OCI-LY3 (cell line): ENCODE results near the gene UBE2E2.

ENCODE experiments used
- H2AFZ ChIP-seq: fragments of 200-600, 300-600 bp; shearing (Covaris generic); 2 replicates; pipeline ENCODE4 v1.6.0; 2014; ENCODE audit warnings: antibody characterized with exemption, low read depth, low read length
- H3K27ac ChIP-seq: fragments of 200-600, 300-600 bp; sonication (generic); 2 replicates; pipeline ENCODE4 v1.5.1; 2014; ENCODE audit warnings: mild to moderate bottlenecking, low read length, moderate library complexity, mixed read lengths
- H3K27me3 ChIP-seq: fragments of 200-600, 300-600 bp; sonication (generic); 2 replicates; pipeline ENCODE4 v1.6.1; 2014; ENCODE audit warnings: low read depth, low read length, mixed read lengths
- H3K36me3 ChIP-seq: fragments of 200-600, 300-600 bp; sonication (generic); replicated peaks from 2 replicates; pipeline ENCODE3; 2014; ENCODE audit warnings: low read depth, low read length, mixed read lengths
- H3K4me1 ChIP-seq: fragments of 300-600, 200-600 bp; sonication (generic); 2 replicates; pipeline ENCODE4 v1.6.1; 2014; ENCODE audit warnings: low read length, mixed read lengths
- H3K4me2 ChIP-seq: fragments of 200-600, 300-600 bp; sonication (generic); 2 replicates; pipeline ENCODE4 v1.6.1; 2014; ENCODE audit warnings: low read length, mixed read lengths
- H3K4me3 ChIP-seq: fragments of 300-600, 200-600 bp; sonication (generic); 2 replicates; pipeline ENCODE4 v1.5.1; 2014; ENCODE audit warnings: antibody characterized with exemption, mild to moderate bottlenecking, low read length, moderate library complexity
- H3K79me2 ChIP-seq: fragments of 300-600, 200-600 bp; shearing (Covaris generic); 2 replicates; pipeline ENCODE4 v1.6.1; 2014; ENCODE audit warnings: mild to moderate bottlenecking, low read length, mixed read lengths
- H3K9ac ChIP-seq: fragments of 300-600, 200-600 bp; shearing (Covaris generic); 2 replicates; pipeline ENCODE4 v1.6.0; 2014; ENCODE audit warnings: mild to moderate bottlenecking, low read length, moderate library complexity
- H3K9me3 ChIP-seq: fragments of 200-600, 300-600 bp; shearing (Covaris generic); 2 replicates; pipeline ENCODE4 v1.6.1; 2014; ENCODE audit warnings: low read length, mixed read lengths; ENCODE audit not compliant: insufficient read depth
- H4K20me1 ChIP-seq: fragments of 200-600, 300-600 bp; sonication (generic); 2 replicates; pipeline ENCODE4 v1.6.1; 2016; ENCODE audit warnings: low read length, mixed read lengths; ENCODE audit not compliant: insufficient read depth
- CTCF ChIP-seq: fragments of 200-600, 300-600 bp; sonication (generic); IDR thresholded peaks from 2 replicates; pipeline ENCODE4 v1.5.1; 2014; ENCODE audit warnings: antibody characterized with exemption, low read length, low read depth
- EZH2phosphoT487 ChIP-seq: fragments of 200-600 bp; shearing (Covaris generic); IDR thresholded peaks from 2 replicates; pipeline ENCODE4 v1.6.1; 2018; ENCODE audit warnings: antibody characterized with exemption, mixed run types, low read depth

The UBE2E2 gene

GRCh38 chr3:23272820-23273219, 69.7 kb downstream of the UBE2E2 start:
- 0 out of 2 replicates have a peak, but pooled peaks cover 5% of the 10 kb centered on the region for H4K20me1 ChIP-seq
- H3K27me3 ChIP-seq: no peaks in the 10 kb centered on the region
- H3K4me3 ChIP-seq: no peak overlapping the region
- no peak overlapping the region for H3K9ac ChIP-seq
- TF ChIP-seq CTCF: no peak
- H3K79me2 ChIP-seq: peaks cover 21% of the 10 kb centered on the region; the same call in 1 of the 2 replicates
- no peaks in the 10 kb centered on the region for H3K9me3 ChIP-seq
- H2AFZ ChIP-seq: no peak overlapping the region
- no peaks in the 10 kb centered on the region for H3K4me1 ChIP-seq
- no peak overlapping the region for H3K4me2 ChIP-seq
- H3K27ac ChIP-seq: no peak overlapping the region
- peaks cover 14% of the 10 kb centered on the region for H3K36me3 ChIP-seq

GRCh38 chr3:23275061-23275460, 71.9 kb downstream of the UBE2E2 start:
- peaks cover 20% of the 10 kb centered on the region; the same call in 1 of the 2 replicates for H3K79me2 ChIP-seq
- no peak overlapping the region for H2AFZ ChIP-seq
- peaks cover 14% of the 10 kb centered on the region for H3K36me3 ChIP-seq
- no peaks in the 10 kb centered on the region for H3K27me3 ChIP-seq
- peaks cover 5% of the 10 kb centered on the region; the same call in 1 of the 2 replicates for H4K20me1 ChIP-seq
- H3K4me2 ChIP-seq: no peak overlapping the region
- H3K4me1 ChIP-seq: no peaks in the 10 kb centered on the region
- H3K4me3 ChIP-seq: no peak overlapping the region
- H3K27ac ChIP-seq: no peak overlapping the region
- no peaks in the 10 kb centered on the region for H3K9me3 ChIP-seq
- TF ChIP-seq EZH2phosphoT487 (no peak), CTCF (no peak)
- no peak overlapping the region for H3K9ac ChIP-seq

- Histone ChIP-seq H2AFZ (no peak overlapping the region), H3K4me2 (no peak overlapping the region), H3K79me2 (peaks cover 23% of the 10 kb centered on the region), H4K20me1 (peaks cover 13% of the 10 kb centered on the region; the same call in 1 of the 2 replicates), H3K27ac (no peak overlapping the region), H3K9me3 (no peaks in the 10 kb centered on the region), H3K4me3 (no peak overlapping the region), H3K9ac (no peak overlapping the region), H3K27me3 (no peaks in the 10 kb centered on the region), H3K4me1 (no peaks in the 10 kb centered on the region), H3K36me3 (peaks cover 10% of the 10 kb centered on the region)
- TF ChIP-seq EZH2phosphoT487 (no peak), CTCF (no peak)
These were observed 72.7 kb downstream of the UBE2E2 start for GRCh38 chr3:23275814-23276213.

- Histone ChIP-seq H3K36me3 (peaks cover 7% of the 10 kb centered on the region), H4K20me1 (peaks cover 17% of the 10 kb centered on the region; the same call in 1 of the 2 replicates), H3K4me1 (no peaks in the 10 kb centered on the region), H3K79me2 (peaks cover 27% of the 10 kb centered on the region), H3K9me3 (no peaks in the 10 kb centered on the region), H3K4me2 (no peak overlapping the region), H3K27me3 (no peaks in the 10 kb centered on the region), H3K4me3 (no peak overlapping the region), H3K27ac (no peak overlapping the region), H2AFZ (no peak overlapping the region), H3K9ac (no peak overlapping the region)
- no peak for TF ChIP-seq CTCF
- no peak for TF ChIP-seq EZH2phosphoT487
These were observed 74.0 kb downstream of the UBE2E2 start for GRCh38 chr3:23276913-23277658.
